ENCODE measurements around the gene MMAB.

The MMAB gene

GRCh38 chr12:109560867-109561710 is 12.2 kb downstream of the MMAB start:
- TF ChIP-seq, protein P1, sequence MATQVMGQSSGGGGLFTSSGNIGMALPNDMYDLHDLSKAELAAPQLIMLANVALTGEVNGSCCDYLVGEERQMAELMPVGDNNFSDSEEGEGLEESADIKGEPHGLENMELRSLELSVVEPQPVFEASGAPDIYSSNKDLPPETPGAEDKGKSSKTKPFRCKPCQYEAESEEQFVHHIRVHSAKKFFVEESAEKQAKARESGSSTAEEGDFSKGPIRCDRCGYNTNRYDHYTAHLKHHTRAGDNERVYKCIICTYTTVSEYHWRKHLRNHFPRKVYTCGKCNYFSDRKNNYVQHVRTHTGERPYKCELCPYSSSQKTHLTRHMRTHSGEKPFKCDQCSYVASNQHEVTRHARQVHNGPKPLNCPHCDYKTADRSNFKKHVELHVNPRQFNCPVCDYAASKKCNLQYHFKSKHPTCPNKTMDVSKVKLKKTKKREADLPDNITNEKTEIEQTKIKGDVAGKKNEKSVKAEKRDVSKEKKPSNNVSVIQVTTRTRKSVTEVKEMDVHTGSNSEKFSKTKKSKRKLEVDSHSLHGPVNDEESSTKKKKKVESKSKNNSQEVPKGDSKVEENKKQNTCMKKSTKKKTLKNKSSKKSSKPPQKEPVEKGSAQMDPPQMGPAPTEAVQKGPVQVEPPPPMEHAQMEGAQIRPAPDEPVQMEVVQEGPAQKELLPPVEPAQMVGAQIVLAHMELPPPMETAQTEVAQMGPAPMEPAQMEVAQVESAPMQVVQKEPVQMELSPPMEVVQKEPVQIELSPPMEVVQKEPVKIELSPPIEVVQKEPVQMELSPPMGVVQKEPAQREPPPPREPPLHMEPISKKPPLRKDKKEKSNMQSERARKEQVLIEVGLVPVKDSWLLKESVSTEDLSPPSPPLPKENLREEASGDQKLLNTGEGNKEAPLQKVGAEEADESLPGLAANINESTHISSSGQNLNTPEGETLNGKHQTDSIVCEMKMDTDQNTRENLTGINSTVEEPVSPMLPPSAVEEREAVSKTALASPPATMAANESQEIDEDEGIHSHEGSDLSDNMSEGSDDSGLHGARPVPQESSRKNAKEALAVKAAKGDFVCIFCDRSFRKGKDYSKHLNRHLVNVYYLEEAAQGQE (IDR thresholded peaks at IDR 0.05; ENCODE audit: insufficient read depth in 1 of 2, low read depth in 2 of 2, low read length in 2 of 2), result no peak
- TF ChIP-seq FOXP2 (optimal IDR thresholded peaks at IDR 0.05; ENCODE audit: borderline replicate concordance, extremely low read depth, extremely low read length, insufficient read depth) (no peak), POLR2AphosphoS5 (IDR thresholded peaks at IDR 0.05; ENCODE audit: low read depth, low read length) (no peak), TAF1 (IDR thresholded peaks at IDR 0.05; ENCODE audit: borderline replicate concordance, insufficient read depth, low read length) (no peak)

GRCh38 chr12:109559601-109560000 is 13.7 kb downstream of the MMAB start:
- TF ChIP-seq, protein P1 (IDR thresholded peaks at IDR 0.05; ENCODE audit: insufficient read depth in 1 of 2, low read depth in 2 of 2, low read length in 2 of 2), result no peak
- TF ChIP-seq FOXP2 (optimal IDR thresholded peaks at IDR 0.05; ENCODE audit: borderline replicate concordance, extremely low read depth, extremely low read length, insufficient read depth), result no peak
- TF ChIP-seq SIN3A (IDR thresholded peaks at IDR 0.05; ENCODE audit: borderline replicate concordance, insufficient read depth, low read length), result no peak
- no peak for TF ChIP-seq POLR2AphosphoS5 (IDR thresholded peaks at IDR 0.05; ENCODE audit: low read depth, low read length)
- TF ChIP-seq TAF1 (IDR thresholded peaks at IDR 0.05; ENCODE audit: borderline replicate concordance, insufficient read depth, low read length), result no peak

DNA sequence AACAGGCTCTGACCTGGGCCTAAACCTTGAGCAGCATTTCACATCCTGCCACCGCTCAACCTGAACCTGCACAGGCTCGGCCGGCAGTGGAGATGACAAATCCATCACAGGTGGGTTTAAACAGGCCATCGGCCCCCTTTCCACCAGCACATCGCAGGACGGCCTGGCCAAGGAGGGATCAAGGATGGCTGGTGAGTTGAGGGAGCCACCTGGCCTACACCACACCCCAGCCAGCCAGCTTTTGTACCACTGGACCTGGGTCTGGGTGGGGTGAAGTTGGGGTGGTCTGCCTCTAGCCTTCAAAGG is 14.2 kb downstream of the MMAB start:
- TF ChIP-seq, protein P1 (IDR thresholded peaks at IDR 0.05; ENCODE audit: insufficient read depth in 1 of 2, low read depth in 2 of 2, low read length in 2 of 2), result no peak
- TF ChIP-seq TAF1 (IDR thresholded peaks at IDR 0.05; ENCODE audit: borderline replicate concordance, insufficient read depth, low read length) (no peak), FOXP2 (optimal IDR thresholded peaks at IDR 0.05; ENCODE audit: borderline replicate concordance, extremely low read depth, extremely low read length, insufficient read depth) (no peak)

DNA sequence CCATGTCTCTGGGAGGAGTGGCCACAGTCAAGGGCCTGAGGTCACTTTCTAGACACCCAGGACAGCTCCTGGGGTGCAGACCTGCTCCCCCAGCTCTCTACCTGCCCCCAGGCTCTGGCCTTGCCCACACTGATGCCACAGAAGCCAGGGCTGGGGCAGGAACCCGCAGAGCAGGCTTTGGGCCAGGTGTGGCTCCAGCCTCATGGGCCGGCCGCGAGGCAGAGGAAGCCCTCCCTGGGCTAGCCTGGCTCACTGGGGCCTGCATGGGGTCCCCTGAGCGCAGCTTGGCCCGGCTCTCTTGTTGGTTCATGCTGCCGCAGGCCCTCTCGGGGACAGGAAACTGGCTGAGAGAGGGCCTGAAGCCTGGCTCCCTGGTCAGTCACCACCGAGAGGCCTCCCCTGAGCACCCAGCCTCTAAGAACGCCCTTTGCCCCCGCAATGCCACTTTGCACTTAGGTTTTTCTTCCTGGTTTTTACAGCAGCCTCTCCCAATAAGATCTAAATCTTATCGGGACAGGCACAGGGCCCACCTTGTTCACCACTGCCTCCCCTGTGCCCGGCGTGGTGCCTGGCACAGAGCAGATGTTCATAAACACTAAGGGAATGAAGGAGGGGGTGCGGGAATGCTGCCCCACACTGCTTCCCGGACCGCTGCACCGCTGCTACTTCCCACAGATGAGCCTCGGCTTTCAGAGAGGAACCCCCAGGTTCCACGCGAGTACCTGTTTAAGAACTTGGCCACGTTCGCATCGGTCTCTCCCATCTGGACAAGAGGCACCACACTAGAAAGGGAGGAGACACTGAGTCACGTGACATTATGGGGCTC is 14.7 kb downstream of the MMAB start:
- no peak for TF ChIP-seq SIN3A (IDR thresholded peaks at IDR 0.05; ENCODE audit: borderline replicate concordance, insufficient read depth, low read length)
- TF ChIP-seq, protein P1 (IDR thresholded peaks at IDR 0.05; ENCODE audit: insufficient read depth in 1 of 2, low read depth in 2 of 2, low read length in 2 of 2), result no peak
- no peak for TF ChIP-seq FOXP2 (optimal IDR thresholded peaks at IDR 0.05; ENCODE audit: borderline replicate concordance, extremely low read depth, extremely low read length, insufficient read depth)
- no peak for TF ChIP-seq POLR2AphosphoS5 (IDR thresholded peaks at IDR 0.05; ENCODE audit: low read depth, low read length)
